K562 (cell line): ENCODE data around the gene SNAPC5. TPM values are rescaled to one million over a fixed set of nuclear protein-coding genes. Genes with fewer than 3 reads are reported as not detected.

Experiments
- ATAC-seq: fragments of 200-7000 bp; cut with Tn5 transposase; 3 replicates; pipeline ENCODE4 v1.9.1; 2020; ENCODE audit warnings: moderate library complexity
- BruUV-seq: library from RNA; stranded (reverse); fragments of 400-500 nt; replicated peaks from 2 replicates; lab custom pipeline; 2021; lab: Mats Ljungman, UMichigan
- CTCF ChIA-PET: fragments of 300-600 bp; formaldehyde crosslinking; extraction: SDS; loops from one replicate; lab custom pipeline; 2021; ENCODE audit warnings: low intra/inter-chr PET ratio; lab: Yijun Ruan, JAX
- POLR2A ChIA-PET: fragments of 300-600, 350-650 bp; sonication (Branson Sonifier 250); formaldehyde crosslinking; extraction: SDS; loops from one replicate; lab custom pipeline; 2021; ENCODE audit warnings: antibody characterized with exemption, inconsistent platforms; lab: Yijun Ruan, JAX
- DNase-seq, 4 experiments: peaks; one replicate each; pipeline versions ENCODE4 v3.0.0 to v3.0.0-alpha.2; 2011 to 2018; ENCODE audit warnings: low spot score in 3 of 4, mixed read lengths in 3 of 4; ENCODE audit errors: extremely low read depth in 1 of 4
- FAIRE-seq: peaks from 2 replicates; lab custom pipeline; 2011; peaks lifted over from hg19 to GRCh38; lab: Jason Lieb, UNC
- H2AFZ ChIP-seq: 2 replicates; pipeline ENCODE4 v1.6.0; 2011; ENCODE audit warnings: low read depth, low read length, control low read depth, inconsistent platforms
- H3K27ac ChIP-seq: fragments of 200-600 bp; 3 replicates; pipeline ENCODE4 v1.8.0; 2011; ENCODE audit warnings: low read depth, mild to moderate bottlenecking, control low read depth, inconsistent platforms, low read length, moderate library complexity, mixed read lengths; ENCODE audit errors: extremely low read depth
- H3K27me3 ChIP-seq, 2 experiments: fragments of 300-600 bp in 1 of 2; 2 replicates in 1 of 2; 3 replicates in 1 of 2; pipeline versions ENCODE4 v1.6.0 to v1.8.0; 2011; ENCODE audit warnings: inconsistent platforms in 2 of 2, low read length in 2 of 2, mild to moderate bottlenecking in 1 of 2, mixed read lengths in 1 of 2, moderate library complexity in 1 of 2; ENCODE audit not compliant: control insufficient read depth in 2 of 2, insufficient read depth in 2 of 2
- H3K36me3 ChIP-seq: fragments of 300-600 bp; 3 replicates; pipeline ENCODE4 v1.8.0; 2011; ENCODE audit warnings: mild to moderate bottlenecking, low read length, inconsistent platforms; ENCODE audit not compliant: control insufficient read depth, insufficient read depth
- H3K4me1 ChIP-seq, 2 experiments: fragments of 200-600 bp in 1 of 2; replicated peaks in 1 of 2; 2 replicates in 1 of 2; 3 replicates in 1 of 2; pipeline versions ENCODE4 v1.5.1 to v1.8.0; 2011; ENCODE audit warnings: inconsistent platforms in 2 of 2, low read length in 2 of 2, mild to moderate bottlenecking in 1 of 2, mixed read lengths in 1 of 2, moderate library complexity in 1 of 2; ENCODE audit not compliant: control insufficient read depth in 2 of 2, insufficient read depth in 2 of 2
- H3K4me2 ChIP-seq: 2 replicates; pipeline ENCODE4 v1.6.1; 2011; ENCODE audit warnings: low read length, control low read depth, inconsistent platforms, mixed read lengths; ENCODE audit not compliant: insufficient read depth
- H3K4me3 ChIP-seq: fragments of 200-600 bp; sonication (generic), shearing (Covaris generic); 2 replicates; pipeline ENCODE4 v1.5.1; 2016; ENCODE audit warnings: control low read depth, inconsistent platforms
- H3K79me2 ChIP-seq: fragments of 200-600 bp; 3 replicates; pipeline ENCODE4 v1.8.0; 2011; ENCODE audit warnings: low read length, inconsistent platforms; ENCODE audit not compliant: control insufficient read depth, insufficient read depth
- H3K9ac ChIP-seq, 2 experiments: 2 replicates each; pipeline versions ENCODE4 v1.6.0 to v1.6.1; 2011; ENCODE audit warnings: low read depth in 2 of 2, low read length in 2 of 2, control low read depth in 1 of 2, inconsistent platforms in 1 of 2, mild to moderate bottlenecking in 1 of 2, mixed read lengths in 1 of 2; ENCODE audit not compliant: insufficient read depth in 1 of 2
- H3K9me1 ChIP-seq: one replicate; pipeline ENCODE4 v1.6.0; 2011; ENCODE audit warnings: inconsistent platforms, mild to moderate bottlenecking, low read length, moderate library complexity; ENCODE audit not compliant: control insufficient read depth, insufficient read depth
- H3K9me3 ChIP-seq: replicated peaks from 2 replicates; pipeline ENCODE4 v1.5.1; 2011; ENCODE audit warnings: low read depth, low read length, inconsistent platforms; ENCODE audit not compliant: control insufficient read depth, insufficient read depth
- H4K20me1 ChIP-seq: replicated peaks from 2 replicates; pipeline ENCODE4 v1.6.1; 2011; ENCODE audit warnings: low read length, inconsistent platforms, mixed read lengths; ENCODE audit not compliant: control insufficient read depth, insufficient read depth
- MAFF ChIP-seq: IDR thresholded peaks from 2 replicates; pipeline ENCODE4 v1.6.1; 2012; ENCODE audit warnings: low read length, improper control_type of control experiment
- RBM22 ChIP-seq: fragments of 200-400 bp; formaldehyde crosslinking; IDR thresholded peaks from 2 replicates; pipeline ENCODE4 v1.6.1; 2018; ENCODE audit warnings: low read length, low read depth; ENCODE audit not compliant: poor library complexity, severe bottlenecking
- ZBED1 ChIP-seq: IDR thresholded peaks from 2 replicates; pipeline ENCODE4 v1.6.1; 2014
- WGBS: fragments of 100-300 bp; shearing (Covaris generic); methylation state at CpG from one replicate; pipeline ENCODE4 v1.1.6; 2016; ENCODE audit warnings: low coverage, mixed read lengths; ENCODE audit not compliant: insufficient coverage; ENCODE audit errors: missing lambda C conversion rate; 5-methylcytosine and 5-hydroxymethylcytosine counted together
- in situ Hi-C: fragments of 300-500 bp; cut with MboI; formaldehyde crosslinking; loops from 4 replicates; pipeline ENCODE4 v1.15.0; 2018; ENCODE audit warnings: inconsistent platforms, mixed read lengths
- intact Hi-C: fragments of 100-400 bp; cut with micrococcal nuclease; formaldehyde crosslinking; loops from 2 replicates; pipeline ENCODE4 v1.14.2; 2022
- polyA plus RNA-seq, 8 experiments: library from polyadenylated mRNA; depleted of rRNA in 4 of 8; stranded (reverse) in 5 of 8; unstranded in 3 of 8; fragments of >200 nt; fragmentation: Nextera tagmentation in 2 of 8; fragmentation: Illumina TruSeq in 1 of 8; extraction: Ambion mirVana in 2 of 8; extraction: Trizol in 1 of 8; gene quantifications; 2 replicates each; pipeline versions ENCODE4 v1.2.1 to v1.2.3, GENCODE V29; 2011 to 2014; ENCODE audit warnings: inconsistent platforms in 1 of 8, missing spikeins in 1 of 8
- total RNA-seq, 7 experiments: library from RNA; depleted of rRNA in 6 of 7; stranded (reverse); fragments of >200 nt in 6 of 7; fragmentation: Illumina TruSeq in 2 of 7; extraction: Trizol in 2 of 7; gene quantifications; 2 replicates each; pipeline versions ENCODE4 v1.2.1 to v1.2.3, GENCODE V29; 2011 to 2021; ENCODE audit warnings: low replicate concordance in 1 of 7
- TF ChIP-seq, protein P1 (sequence below), 2 experiments: fragments of 450-650 bp in 1 of 2; sonication (generic) in 1 of 2; formaldehyde crosslinking in 1 of 2; IDR thresholded peaks in 1 of 2; conservative IDR thresholded peaks in 1 of 2; 2 replicates each; pipeline versions ENCODE4 v1.6.1 to v1.8.1; 2016 to 2023; ENCODE audit warnings: mild to moderate bottlenecking in 2 of 2, moderate library complexity in 2 of 2, inconsistent platforms in 1 of 2, missing genetic modification reagents in 1 of 2
- TF ChIP-seq, protein P2 (sequence below), 2 experiments: IDR thresholded peaks; 2 replicates each; pipeline ENCODE4 v1.6.1; 2012; ENCODE audit warnings: improper control_type of control experiment in 2 of 2, low read depth in 2 of 2, low read length in 2 of 2, borderline replicate concordance in 1 of 2

SNAPC5 gene
- total and polyA plus RNA-seq, 9 of the 15 experiments (the other 6 are each of a cell fraction or from before 2014, with no cell fraction given) = 52.8 to 155 (median 96.5) TPM

DNA sequence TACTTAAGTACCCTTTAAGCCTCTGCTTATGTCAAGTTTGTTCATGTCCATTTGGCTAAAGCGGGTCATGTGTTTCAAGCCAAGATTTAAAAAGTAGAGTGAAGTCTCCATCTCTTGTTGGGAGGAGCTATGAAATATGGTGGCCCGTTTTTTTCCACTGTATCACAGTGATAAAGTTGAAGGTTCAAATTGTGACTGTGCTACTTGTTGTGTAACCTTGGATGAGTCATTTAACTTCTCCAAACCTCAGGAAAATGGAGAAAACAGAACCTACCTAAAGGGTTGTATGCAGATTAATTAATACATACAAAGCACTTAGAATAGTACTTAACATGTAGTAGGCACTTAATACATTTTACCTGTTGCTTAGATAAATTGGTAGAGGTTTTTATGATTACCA is 43.4 kb downstream of the SNAPC5 start (continued):
- TF ChIP-seq, protein P1, sequence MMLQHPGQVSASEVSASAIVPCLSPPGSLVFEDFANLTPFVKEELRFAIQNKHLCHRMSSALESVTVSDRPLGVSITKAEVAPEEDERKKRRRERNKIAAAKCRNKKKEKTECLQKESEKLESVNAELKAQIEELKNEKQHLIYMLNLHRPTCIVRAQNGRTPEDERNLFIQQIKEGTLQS (IDR thresholded peaks at IDR 0.05) = peak; percentile 45
- TF ChIP-seq, protein P1 (CRISPR knock-in tag; conservative IDR thresholded peaks at IDR 0.05) = no peak
- TF ChIP-seq, protein P2, sequence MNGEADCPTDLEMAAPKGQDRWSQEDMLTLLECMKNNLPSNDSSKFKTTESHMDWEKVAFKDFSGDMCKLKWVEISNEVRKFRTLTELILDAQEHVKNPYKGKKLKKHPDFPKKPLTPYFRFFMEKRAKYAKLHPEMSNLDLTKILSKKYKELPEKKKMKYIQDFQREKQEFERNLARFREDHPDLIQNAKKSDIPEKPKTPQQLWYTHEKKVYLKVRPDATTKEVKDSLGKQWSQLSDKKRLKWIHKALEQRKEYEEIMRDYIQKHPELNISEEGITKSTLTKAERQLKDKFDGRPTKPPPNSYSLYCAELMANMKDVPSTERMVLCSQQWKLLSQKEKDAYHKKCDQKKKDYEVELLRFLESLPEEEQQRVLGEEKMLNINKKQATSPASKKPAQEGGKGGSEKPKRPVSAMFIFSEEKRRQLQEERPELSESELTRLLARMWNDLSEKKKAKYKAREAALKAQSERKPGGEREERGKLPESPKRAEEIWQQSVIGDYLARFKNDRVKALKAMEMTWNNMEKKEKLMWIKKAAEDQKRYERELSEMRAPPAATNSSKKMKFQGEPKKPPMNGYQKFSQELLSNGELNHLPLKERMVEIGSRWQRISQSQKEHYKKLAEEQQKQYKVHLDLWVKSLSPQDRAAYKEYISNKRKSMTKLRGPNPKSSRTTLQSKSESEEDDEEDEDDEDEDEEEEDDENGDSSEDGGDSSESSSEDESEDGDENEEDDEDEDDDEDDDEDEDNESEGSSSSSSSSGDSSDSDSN (IDR thresholded peaks at IDR 0.05; ENCODE audit: borderline replicate concordance in 1 of 2, low read depth in 2 of 2, low read length in 2 of 2) = no peak

GRCh38 chr15:66452971-66453580 is 44.5 kb downstream of the SNAPC5 start:
- Histone ChIP-seq H4K20me1 (no peaks in the 10 kb centered on the region), H3K4me2 (no peak overlapping the region), H3K36me3 (peaks cover 21% of the 10 kb centered on the region; the same call in 1 of the 3 replicates), H3K4me1 (no peaks in the 10 kb centered on the region), H3K9me3 (no peaks in the 10 kb centered on the region; the same call in 1 of the 2 replicates), H3K79me2 (no peaks in the 10 kb centered on the region), H3K27me3 (no peaks in the 10 kb centered on the region), H3K9me1 (no peaks in the 10 kb centered on the region), H3K4me3 (no peak overlapping the region), H3K27ac (no peak overlapping the region), H3K9ac (no peak overlapping the region), H2AFZ (no peak overlapping the region)
- POLR2A ChIA-PET = interaction anchor here (0.6 kb wide), 2 partner anchors 21 to 646 kb away, joined by 3 to 4 read pairs; no protein-coding TSS in a partner anchor
- no peak for DNase-seq
- TF ChIP-seq ZBED1 (no peak), RBM22 (no peak), MAFF (no peak)
- CTCF ChIA-PET = no interaction called here
- no peak for FAIRE-seq
- BruUV-seq = TSS peak; percentile 7
- in situ Hi-C loops (no loop called here), intact Hi-C loops (no loop called here)
- no peak; the same call in 2 of the 3 replicates for ATAC-seq
- WGBS = 89% methylated on average over 1 of the region's 1 CpG
